Effector CD4-positive, alpha-beta T cell (primary cell): ENCODE results near the gene BRD3OS.
A peak's percentile ranks its signal among the peaks of the same experiment; 100 is the strongest.

Source experiments
- DNase-seq: peaks from one replicate; pipeline ENCODE4 v3.0.0-alpha.2; 2020

BRD3OS gene

DNA sequence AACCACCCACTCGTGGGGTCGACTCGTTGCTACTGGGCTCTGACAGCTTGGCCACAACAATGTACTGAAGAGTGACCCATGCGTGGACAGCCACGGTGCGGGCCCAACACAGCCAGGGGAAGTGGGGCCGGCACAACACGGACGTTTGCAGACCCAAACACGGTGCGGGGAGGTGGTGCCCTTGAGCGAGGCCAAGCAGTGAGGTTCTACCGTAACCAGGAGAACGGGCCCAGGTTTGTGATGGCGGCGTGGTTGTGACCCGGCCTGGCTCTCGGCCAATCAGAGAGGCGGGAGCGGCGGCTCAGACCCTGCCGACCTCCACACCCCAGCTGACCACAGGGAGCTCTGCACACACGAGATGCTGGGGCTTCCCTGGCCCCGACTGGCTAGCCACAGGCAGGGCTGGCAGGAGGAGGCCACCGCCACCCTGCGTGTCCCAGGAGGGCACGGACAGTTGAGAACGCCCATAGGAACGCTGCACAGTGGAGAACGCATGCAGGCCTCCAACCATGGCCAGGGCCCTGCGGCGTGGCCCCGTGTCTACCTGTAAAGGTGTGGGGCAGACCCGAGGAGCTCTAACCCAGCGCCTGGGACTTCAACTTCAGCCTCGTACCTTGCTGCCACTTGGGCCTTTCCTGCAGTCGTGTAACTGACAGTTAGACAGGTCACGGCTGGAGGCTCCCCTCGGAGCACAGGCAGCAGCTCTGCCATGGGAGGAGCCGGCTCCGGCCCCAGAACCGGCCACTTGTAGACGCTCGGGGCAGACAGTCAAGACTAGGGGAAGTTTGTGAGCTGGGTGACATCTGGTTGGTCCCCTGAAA lies 28.9 kb downstream of the BRD3OS start:
- no peak for DNase-seq

DNA sequence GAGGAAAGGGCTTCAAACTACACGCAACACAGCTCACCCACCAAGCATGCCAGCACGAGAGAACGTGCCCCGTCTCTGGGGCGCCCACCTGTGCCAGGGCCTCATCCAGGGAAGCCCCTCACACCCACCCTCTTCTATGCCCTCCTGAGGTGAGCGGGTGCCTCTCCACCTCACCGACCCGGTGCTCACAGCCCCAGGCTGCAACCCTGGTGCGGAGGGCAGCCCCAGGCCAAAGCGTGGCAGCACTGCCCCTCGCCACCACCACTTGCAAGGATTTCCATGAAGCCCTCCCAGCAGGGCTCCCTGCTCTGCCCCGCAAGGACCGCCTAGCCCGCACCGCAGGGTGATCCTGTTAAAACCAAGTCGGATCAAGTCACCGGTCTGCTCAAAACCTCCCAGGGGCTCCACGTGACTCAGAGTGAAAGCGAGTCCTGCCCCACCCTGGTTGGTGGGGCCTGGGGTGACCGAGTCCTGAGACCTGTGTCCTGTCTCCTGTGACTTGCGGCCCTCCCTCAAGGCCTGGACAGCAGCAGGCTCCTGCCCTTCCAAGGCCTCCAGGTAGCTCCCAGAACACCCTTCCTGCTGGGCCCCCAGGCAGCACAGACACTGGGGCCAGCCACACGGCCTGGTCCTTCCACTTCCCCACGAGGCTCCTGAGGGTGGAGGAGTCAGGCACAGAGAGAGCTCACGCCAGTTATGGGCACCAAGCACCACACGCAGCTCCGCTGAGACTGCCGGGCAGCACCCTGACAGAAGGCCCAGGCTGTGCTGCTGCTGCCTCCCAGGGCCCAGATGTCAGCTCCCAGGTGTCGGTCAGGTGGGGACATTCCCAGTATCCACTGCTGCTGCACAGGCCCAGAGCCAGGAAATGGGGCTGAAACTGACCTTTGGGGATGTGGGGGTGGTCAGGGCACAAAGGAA lies 29.9 kb downstream of the BRD3OS start:
- no peak for DNase-seq

DNA sequence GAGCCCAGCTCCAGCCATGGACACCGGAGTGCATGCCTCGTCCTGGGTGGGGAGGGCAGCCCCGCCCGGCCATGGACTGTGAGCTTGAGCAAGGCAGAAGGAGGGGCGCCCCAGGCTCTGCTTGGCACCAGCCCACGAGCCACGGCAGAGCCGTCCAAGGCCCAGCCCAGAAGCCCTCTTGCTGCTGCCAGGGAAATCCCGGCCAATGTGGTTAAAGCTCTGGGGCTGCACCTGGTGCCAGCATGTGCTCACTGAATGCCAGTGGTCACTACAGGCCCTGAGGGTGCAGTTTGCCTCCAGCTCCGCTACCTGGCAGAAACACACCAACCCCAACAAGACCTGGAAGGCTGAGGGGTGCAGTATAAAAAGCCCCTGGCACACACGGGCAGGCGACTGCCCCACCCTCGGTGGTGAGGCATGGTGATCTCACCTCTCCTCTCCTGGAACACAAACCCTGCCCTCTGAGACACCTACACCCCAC lies 30.7 kb downstream of the BRD3OS start:
- DNase-seq, result no peak

DNA sequence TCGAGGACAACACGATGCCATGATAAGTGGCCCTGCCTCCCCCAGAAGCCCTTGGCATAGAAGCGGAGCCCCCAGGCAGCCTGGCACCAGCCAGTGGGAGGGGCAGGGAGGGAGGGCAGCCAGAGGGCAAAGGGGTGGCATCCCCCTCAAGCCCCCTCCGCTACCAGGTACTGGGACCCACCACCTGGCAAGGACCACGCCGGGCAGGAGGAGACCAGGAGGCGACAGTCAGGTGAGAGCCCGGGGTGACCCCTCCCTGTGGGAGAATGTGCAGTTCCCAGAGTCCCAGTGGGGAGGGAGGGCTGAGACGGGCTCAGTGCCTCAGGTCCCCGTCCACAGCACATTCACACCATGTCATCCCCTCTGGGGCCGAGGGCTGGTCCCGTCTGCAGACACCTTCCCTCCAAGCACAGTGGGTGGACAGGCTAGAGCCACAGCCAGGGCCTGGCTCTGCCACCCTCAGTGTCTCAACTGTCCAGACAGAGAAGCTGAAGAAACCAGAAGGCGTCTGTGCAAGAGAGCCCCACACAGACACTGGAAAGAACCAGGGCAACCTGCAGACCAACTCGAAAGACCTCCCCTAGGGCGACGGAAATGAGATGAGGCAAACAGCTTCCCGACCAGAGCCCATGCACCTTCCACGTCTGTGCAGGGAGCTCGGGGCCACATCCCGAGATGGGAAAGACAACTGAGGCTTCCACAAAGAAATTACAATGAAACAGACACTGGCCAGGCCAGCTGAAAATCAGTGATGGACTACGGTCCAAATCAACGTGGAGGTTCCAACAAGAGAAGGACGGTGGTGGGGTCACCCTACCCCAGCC lies 31.4 kb downstream of the BRD3OS start:
- no peak for DNase-seq

DNA sequence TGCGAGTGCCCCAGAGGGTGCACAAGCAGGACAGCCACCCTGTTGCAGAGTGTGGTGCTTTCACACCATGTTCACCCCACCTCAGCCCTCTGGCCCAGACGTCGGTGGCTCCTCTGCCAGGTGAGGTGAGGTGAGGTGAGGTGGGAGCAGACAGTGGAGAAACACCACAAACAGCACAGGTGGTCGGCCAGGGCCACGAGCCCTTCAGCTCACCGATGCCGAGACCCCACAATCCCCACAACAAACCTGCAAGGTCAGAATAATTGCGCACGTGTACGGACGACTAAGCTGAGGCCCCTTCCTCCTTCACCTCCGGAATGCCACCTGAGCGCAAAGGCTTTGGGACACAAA lies 32.0 kb downstream of the BRD3OS start:
- no peak for DNase-seq

DNA sequence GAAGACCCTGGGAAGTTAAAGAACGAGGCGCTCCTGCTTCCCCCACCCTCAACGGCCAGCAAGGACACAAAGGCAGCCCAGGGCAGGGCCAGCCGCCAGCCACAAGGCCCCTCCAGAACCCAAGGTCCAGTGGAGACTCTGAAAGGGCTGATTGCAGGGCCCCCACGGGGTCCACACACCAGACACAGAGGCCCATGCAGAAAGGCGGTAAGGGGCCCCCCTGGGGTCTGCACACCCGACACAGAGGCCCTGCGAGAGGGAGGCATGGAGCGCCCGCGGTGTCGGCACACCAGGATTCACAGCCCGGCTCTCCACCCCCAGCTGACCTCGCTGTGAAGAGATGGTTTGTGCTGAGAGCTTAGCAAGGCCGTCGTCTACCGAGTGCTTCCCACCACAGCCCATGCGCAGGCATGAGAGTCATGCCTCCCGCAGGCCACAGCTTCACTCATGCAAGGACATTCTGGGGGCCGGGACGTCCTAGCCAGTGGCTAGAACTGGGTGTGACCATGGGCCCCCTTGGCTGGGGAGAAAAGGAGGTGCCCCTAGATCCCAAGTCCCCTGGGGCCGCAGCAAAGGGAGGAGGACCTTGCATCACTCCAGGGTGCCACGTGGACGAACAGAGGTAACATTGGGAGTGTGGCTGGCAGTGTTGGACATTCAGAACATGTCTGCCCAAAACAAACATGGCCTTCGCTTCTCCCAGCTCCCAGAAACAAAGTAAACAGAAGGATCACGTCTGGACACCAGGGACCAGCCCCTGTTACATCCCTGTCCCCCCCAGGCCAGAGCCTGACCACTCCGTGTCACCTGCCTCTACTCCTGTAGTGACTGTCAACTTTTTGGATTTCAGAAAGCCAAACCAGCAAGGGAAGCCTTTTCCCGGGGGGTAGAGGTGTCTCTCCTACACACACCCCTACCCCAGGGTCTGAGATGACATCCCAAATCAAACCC lies 32.7 kb downstream of the BRD3OS start:
- DNase-seq, result no peak

DNA sequence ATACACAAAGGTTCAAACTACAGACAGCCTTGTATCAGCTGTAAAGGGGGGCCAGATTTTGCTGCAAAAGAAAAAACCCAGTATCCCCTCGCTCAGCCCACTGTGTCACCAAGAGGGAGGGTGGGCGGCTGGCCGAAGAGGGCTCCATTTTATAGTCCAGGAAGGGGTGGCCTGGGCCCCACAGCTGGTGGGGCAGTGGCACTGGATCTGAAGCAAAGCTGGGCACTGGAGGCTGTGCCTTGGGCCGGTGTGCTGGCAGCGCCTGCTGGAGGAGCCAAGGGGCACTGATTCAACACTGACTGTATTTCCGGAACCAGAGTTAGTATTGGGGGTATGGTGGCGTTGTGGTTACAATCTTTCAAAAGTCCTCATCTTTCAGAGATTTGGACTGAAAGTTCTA lies 33.4 kb downstream of the BRD3OS start:
- DNase-seq, result no peak

DNA sequence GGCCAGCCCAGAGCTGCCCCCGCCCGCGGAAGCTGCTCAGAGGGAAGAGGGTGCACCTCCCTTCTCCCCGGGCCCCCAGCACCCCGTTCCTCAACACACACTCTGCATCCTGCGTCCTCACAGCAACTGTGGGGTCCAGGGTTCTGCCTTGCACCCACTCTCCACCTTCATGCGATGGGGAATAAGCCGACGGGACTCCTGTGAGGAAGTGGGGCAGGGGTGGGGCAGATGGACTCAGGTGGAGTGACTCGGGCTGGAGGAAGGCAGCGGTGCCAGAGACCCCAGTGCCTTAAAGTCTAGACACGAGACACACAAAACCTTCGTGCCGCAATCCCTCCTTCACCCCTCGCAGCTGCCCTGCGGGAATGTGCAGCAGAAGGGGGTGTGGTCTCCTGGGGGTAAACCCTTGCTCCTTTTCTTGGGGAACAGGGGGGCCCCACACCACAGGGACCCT lies 33.9 kb downstream of the BRD3OS start:
- DNase-seq, result no peak

DNA sequence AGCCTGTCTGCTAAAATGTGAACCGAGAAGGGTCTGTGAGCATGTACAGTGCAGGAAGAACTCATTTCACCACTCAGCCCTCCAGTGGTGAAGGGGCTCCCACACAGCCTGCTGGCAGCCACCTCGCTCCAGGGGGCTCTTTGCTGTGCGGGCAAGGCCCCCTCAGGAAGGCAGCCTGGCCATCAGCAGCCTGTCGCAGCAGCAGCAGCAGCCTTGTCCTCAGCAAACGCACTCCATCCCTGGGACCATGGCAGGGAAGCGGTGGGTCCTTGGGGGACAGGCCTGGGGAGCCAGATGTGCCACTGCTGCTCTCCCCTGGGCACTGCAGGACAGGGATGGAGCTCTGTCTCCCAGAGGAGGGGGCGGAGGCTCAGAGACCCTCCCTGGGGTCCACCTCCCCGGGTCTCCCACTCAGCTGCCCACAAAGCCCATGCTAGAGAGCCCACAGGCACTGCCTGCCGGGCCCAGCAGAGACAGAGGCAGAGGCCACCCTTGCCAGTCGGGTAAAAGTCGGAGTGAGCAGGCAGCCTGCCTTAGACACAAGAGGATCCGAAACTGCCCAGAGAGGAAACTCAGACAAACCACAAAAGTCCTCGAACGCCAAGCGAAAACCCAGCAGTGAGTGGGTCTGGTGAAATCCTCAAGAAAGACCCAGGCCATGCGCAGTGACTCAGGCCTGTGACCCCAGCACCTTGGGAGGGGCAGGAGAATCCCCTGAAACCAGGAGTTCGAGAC lies 34.5 kb downstream of the BRD3OS start:
- DNase-seq, result no peak

DNA sequence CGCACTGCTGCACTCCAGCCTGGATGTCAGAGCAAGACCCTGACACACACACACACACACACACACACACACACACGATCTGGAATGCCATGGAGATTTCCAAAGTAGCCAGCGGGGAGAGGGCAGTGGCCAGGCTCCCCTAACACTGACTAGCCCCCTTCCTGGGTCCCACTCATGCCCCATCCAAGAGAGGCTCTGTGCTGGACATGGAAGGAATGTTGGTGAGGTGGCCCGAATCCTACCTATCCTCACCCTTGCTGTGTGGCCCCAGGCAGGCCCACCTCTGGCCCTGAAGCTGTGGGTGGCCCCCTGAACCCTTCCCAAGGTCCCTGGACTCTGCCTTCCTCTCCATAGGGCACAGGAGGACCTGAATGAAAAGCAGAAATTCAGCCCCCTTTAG lies 35.3 kb downstream of the BRD3OS start:
- DNase-seq, result no peak

DNA sequence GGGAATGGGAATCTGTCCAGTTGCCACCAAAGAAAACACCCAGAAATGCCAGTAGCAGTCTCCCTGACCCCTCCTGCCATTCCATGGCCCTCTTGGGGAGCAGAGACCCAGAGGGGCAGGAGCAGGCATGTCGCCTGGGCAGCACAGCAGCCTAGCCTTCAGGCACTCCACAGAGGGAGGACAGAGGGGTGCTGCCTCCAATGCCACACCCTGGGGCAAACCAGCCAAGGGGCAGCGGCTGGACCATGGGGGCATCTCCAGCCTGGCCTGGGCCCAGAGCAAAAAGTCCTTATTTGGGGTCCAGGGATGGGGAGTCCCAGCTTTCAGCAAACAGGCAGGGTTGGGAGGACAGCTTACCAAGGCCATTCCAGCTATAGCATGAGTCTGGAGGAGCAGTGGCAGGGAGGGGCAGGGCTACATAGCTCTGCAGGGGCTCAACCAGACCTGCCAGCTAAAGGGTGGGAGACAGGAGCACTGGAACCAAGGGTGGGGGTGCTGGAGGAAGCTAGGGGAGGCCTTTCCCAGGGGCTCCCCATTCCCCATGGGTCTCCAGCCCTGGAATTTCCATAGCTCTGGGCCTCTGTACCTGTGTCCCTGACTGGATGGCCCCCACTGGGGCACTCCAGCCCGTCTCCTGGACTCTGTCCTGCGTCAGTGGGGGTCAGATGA lies 35.9 kb downstream of the BRD3OS start:
- no peak for DNase-seq

DNA sequence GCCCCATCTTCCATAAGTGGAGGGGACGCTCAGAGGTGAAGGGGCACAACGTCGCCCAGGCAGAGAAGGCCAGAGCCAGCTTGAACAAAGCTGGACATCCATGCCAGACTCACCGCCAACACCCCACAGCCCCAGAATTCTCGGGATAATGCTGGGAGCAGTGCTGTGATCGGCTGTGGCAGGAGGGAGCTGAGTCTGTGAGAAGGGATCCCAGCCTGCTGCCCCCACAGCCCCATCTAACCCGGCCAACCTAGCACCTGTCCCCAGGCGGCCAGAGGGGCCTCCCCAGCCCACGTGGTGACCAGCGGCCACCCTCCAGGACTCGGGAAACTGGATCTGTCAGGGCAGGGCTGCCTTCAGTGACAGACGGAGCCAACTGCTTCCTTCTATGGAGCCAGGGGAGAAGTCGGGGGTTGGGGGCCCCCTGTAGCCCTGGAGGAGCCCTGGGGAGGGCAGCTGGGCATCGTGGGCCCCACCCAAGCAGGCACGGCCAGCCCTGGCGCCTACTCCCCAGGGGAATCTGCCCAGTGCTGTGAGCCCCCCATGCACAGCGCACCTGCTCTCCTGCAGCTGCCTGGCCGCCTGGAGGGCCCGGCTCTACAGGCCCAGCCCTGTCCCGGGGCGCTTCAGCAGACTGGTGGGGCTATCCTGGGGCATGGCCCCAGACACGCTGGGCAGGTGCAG lies 36.5 kb downstream of the BRD3OS start:
- DNase-seq, result no peak

DNA sequence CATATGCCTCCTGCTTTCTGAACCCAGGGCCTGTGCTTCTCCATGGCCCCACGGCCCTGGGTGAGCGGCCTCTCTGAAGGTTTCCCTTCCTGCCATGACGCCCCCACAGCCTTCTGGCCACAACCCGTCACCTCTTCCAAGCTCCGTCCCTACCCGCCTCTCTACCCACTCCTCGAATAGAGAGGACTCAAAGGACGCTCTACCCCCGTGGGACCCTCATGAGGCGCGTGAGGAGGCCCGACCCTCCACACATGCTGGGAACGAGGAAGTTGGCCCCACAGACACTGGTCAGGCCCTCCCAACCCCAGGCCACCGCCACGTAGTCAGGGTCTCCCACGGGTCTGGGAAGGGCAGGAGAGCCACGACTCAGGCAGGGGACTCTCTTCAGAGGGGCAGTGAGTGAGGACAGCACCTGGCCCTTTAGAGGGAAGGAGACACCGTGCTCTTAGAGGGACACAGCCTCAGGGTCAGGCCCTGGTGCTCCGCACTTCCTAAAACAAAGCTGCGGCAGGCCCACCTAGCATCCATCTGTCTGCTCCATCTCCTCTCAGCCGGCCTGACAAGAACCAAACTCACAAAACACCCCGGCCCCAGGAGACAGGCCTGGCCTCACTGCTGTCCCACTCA lies 37.3 kb downstream of the BRD3OS start:
- no peak for DNase-seq

DNA sequence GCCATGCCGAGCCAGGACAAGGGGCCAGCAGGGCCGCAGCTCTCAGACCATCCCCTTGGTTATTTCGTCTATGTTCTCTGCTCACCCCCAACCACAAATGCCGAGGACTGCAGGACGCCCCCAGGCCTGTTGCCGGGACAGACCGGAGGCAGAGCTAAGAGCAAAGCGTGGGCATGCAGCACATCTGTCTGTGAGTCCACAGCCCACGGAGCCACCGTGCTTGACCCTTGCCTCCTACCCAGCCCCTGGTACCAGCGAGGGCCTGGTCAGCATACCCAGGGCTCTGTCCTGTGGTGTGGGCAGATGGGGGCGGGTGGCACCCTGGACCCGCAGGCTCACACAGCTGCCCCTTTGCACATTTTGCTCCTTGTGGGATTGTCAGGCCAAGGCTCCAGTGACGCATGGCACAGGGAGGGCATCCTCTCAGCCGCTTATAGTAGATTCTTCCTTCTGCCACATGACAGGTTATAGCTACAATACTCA lies 37.8 kb downstream of the BRD3OS start:
- DNase-seq, result no peak

DNA sequence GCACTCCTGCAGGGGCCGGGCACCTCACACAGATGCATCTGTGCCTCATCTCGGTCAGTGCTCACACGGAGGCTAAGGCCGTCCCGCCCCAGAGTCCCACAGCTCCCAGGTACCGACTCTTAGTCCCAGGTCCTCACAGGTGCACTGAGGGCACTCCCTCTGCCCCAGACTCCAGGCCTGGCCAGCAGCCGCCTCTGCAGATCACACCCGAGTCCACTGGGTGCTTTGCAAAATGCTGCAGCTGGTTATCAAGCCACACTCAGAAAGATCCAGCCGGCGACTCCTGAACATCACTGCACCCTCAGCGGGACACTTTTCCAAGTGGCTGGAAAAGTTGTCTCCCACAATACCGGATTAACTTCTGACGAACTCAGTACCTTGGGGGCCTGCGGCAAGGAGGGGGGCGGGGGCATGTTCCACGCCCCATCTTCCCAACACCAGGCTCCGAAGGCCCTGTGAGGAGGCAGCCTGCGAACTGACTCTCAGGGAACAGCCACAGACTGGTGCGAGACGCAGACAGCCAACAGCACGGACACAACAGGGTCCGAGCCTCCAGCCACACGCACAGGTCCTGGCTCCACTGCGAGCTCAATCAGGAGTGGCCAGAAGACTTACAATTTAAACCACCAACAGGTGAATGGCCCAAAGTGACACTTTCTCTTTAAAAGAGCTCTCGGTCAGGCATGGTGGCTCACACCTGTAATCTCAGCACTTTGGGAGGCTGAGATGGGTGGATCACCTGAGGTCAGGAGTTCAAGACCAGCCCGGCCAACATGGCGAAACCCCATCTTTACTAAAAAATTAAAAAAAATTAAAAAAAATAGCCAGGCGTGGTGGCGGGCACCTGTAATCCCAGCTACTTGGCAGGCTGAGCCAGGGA lies 38.5 kb downstream of the BRD3OS start:
- DNase-seq, result no peak

DNA sequence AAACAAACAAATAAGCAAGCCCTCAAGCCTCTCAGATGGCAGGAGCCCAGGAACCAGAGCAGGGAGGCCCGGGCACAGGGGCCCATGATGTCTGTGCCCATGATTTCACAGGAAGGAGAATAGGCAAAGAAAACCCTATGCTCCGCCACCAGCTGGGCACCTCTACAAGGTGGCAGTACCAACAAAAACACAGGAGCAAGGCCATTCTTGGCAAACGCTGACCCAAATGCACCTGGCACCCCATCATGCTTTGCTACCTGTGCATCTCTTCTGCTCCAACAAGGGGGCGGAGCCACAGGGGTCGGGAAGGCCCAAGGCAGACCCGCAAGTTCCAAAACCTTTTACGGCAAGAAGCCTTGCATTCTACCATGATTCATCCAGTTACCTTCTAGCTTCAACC lies 39.4 kb downstream of the BRD3OS start:
- no peak for DNase-seq

DNA sequence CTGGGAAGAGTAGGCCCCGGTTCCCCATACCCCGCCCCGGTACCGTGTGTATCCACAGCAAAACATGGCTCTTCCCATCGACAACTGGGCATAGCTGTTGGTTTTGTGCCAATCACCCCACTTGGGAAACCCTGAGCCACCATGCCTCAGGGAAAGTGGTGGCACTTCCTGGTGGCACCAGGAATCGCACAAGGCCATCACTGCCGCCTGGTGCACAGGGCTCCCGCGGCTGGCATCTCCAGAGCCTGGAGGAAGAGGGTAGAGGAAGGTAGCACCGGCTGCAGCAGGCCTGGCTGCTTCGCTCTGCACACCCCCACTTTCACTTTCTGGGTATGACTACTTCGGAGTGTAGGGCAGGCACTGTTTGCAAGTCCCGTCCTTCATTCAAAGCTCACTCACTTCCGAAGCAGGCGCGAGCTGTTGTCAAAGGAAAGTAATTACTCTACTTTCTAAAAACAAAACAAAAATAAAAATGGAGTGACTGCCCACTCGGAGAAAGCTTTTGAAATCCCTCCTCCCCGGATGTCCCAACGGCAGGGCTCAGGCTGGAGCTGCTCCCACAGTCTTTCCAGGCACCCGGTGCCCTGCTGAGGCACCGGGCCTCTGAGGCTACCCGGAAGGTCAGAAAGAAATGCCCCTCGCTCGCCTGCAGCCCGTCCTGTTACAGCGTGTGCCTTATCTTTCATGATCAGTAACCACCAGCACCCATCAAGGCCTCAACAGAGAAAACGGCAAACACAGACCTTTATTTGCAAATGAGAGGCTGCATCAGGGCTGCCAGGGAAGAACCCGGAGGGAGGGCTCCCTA lies 40.5 kb downstream of the BRD3OS start:
- peak; percentile 34 for DNase-seq
